SH-SY5Y (cell line): ENCODE data around the gene DOCK3.

Experiments used
- GATA2 ChIP-seq: IDR thresholded peaks from 2 replicates; pipeline ENCODE4 v1.6.1; 2011; ENCODE audit warnings: mild to moderate bottlenecking, low read depth, low read length
- GATA3 ChIP-seq: IDR thresholded peaks from 2 replicates; pipeline ENCODE4 v1.6.1; 2011; ENCODE audit warnings: low read depth, mild to moderate bottlenecking, low read length, moderate library complexity

GRCh38 chr3:50862221-50862620, 187.5 kb downstream of the DOCK3 start:
- TF ChIP-seq GATA3 (no peak), GATA2 (no peak)
